HepG2 (cell line): ENCODE measurements around the gene MYO18A. TPM values are rescaled to one million over a fixed set of nuclear protein-coding genes. Genes with fewer than 3 reads are reported as not detected.

Experiments
- ATAC-seq: fragments of 200-7000 bp; cut with Tn5 transposase; 3 replicates; pipeline ENCODE4 v1.9.1; 2020; ENCODE audit warnings: mild to moderate bottlenecking, moderate library complexity
- BruUV-seq: library from RNA; stranded (reverse); fragments of 400-500 nt; replicated peaks from 2 replicates; lab custom pipeline; 2021; lab: Mats Ljungman, UMichigan
- CTCF ChIA-PET: fragments of 300-600 bp; formaldehyde crosslinking; extraction: SDS; loops from one replicate; lab custom pipeline; 2021; ENCODE audit warnings: low total read pairs, inconsistent platforms, low intra/inter-chr PET ratio; lab: Yijun Ruan, JAX
- POLR2A ChIA-PET: fragments of 350-600 bp; sonication (Branson Sonifier 250); formaldehyde crosslinking; loops from one replicate; lab custom pipeline; 2020; ENCODE audit warnings: antibody characterized with exemption, inconsistent platforms; lab: Yijun Ruan, JAX
- DNase-seq: peaks from one replicate; pipeline ENCODE4 v3.0.0-alpha.2; 2015; ENCODE audit warnings: low spot score
- FAIRE-seq: peaks from 3 replicates; lab custom pipeline; 2011; peaks lifted over from hg19 to GRCh38; lab: Jason Lieb, UNC
- H2AFZ ChIP-seq: one replicate; pipeline ENCODE4 v1.6.1; 2011; ENCODE audit warnings: low read length, inconsistent platforms
- H3K27ac ChIP-seq: fragments of 300-600 bp; 3 replicates; pipeline ENCODE4 v1.8.0; 2011; ENCODE audit warnings: mixed run types, mild to moderate bottlenecking, mixed read lengths, low read length, inconsistent platforms; ENCODE audit not compliant: insufficient read depth; ENCODE audit errors: extremely low read length
- H3K27me3 ChIP-seq, 2 experiments: fragments of 200-600 bp in 1 of 2; 2 replicates in 1 of 2; 3 replicates in 1 of 2; pipeline versions ENCODE4 v1.6.0 to v1.8.0; 2011; ENCODE audit warnings: low read length in 2 of 2, mild to moderate bottlenecking in 2 of 2, moderate library complexity in 2 of 2, inconsistent platforms in 1 of 2; ENCODE audit not compliant: insufficient read depth in 2 of 2, control insufficient read depth in 1 of 2
- H3K36me3 ChIP-seq, 2 experiments: fragments of 200-600 bp in 1 of 2; replicated peaks in 1 of 2; 2 replicates in 1 of 2; 3 replicates in 1 of 2; pipeline versions ENCODE4 v1.5.1 to v1.8.0; 2011; ENCODE audit warnings: low read length in 2 of 2, inconsistent platforms in 1 of 2; ENCODE audit not compliant: insufficient read depth in 2 of 2, control insufficient read depth in 1 of 2
- H3K4me1 ChIP-seq: 2 replicates; pipeline ENCODE4 v1.5.1; 2012; ENCODE audit warnings: low read length, inconsistent platforms; ENCODE audit not compliant: insufficient read depth
- H3K4me2 ChIP-seq: 2 replicates; pipeline ENCODE4 v1.6.0; 2011; ENCODE audit warnings: low read depth, low read length, inconsistent platforms
- H3K4me3 ChIP-seq, 3 experiments: fragments of 200-600 bp in 1 of 3; sonication (generic), shearing (Covaris generic) in 1 of 3; replicated peaks in 1 of 3; 2 replicates each; pipeline ENCODE4 v1.5.1; 2011 to 2016; ENCODE audit warnings: low read length in 3 of 3, inconsistent platforms in 2 of 3, low read depth in 2 of 3, mild to moderate bottlenecking in 2 of 3, control low read depth in 1 of 3, mixed read lengths in 1 of 3; ENCODE audit not compliant: insufficient read depth in 1 of 3
- H3K79me2 ChIP-seq: one replicate; pipeline ENCODE4 v1.6.1; 2011; ENCODE audit warnings: low read length, inconsistent platforms; ENCODE audit not compliant: insufficient read depth
- H3K9ac ChIP-seq: 2 replicates; pipeline ENCODE4 v1.6.0; 2011; ENCODE audit warnings: mild to moderate bottlenecking, low read depth, low read length, inconsistent platforms; ENCODE audit not compliant: insufficient read depth
- H3K9me3 ChIP-seq: 2 replicates; pipeline ENCODE4 v1.5.1; 2012; ENCODE audit warnings: mild to moderate bottlenecking, low read length
- H4K20me1 ChIP-seq: 2 replicates; pipeline ENCODE4 v1.6.0; 2011; ENCODE audit warnings: inconsistent platforms, mild to moderate bottlenecking, low read length, moderate library complexity; ENCODE audit not compliant: insufficient read depth
- AHR ChIP-seq: IDR thresholded peaks from 2 replicates; pipeline ENCODE4 v1.6.1; 2018; ENCODE audit warnings: missing genetic modification reagents, missing compliant biosample characterization
- DNMT1 ChIP-seq: sonication (generic); formaldehyde crosslinking; IDR thresholded peaks from 2 replicates; pipeline ENCODE4 v1.5.1; 2020; ENCODE audit warnings: mild to moderate bottlenecking, missing genetic modification reagents
- GABPB1 ChIP-seq: IDR thresholded peaks from 2 replicates; pipeline ENCODE4 v1.6.1; 2016; ENCODE audit warnings: mild to moderate bottlenecking, missing genetic modification reagents, moderate library complexity, missing compliant biosample characterization
- KDM4B ChIP-seq: sonication (generic); formaldehyde crosslinking; IDR thresholded peaks from 2 replicates; pipeline ENCODE4 v1.4.0; 2020; ENCODE audit warnings: missing genetic modification reagents
- NKX3-1 ChIP-seq: sonication (generic); formaldehyde crosslinking; IDR thresholded peaks from 2 replicates; pipeline ENCODE4 v1.5.0; 2020; ENCODE audit warnings: missing genetic modification reagents
- REL ChIP-seq: sonication (generic); formaldehyde crosslinking; conservative IDR thresholded peaks from 2 replicates; pipeline ENCODE4 v1.8.0; 2022; ENCODE audit warnings: mild to moderate bottlenecking, missing genetic modification reagents, moderate library complexity
- SNRNP70 ChIP-seq: fragments of 200-400 bp; formaldehyde crosslinking; IDR thresholded peaks from 2 replicates; pipeline ENCODE4 v1.6.1; 2017; ENCODE audit warnings: mild to moderate bottlenecking, low read depth, low read length, moderate library complexity
- ZNF468 ChIP-seq: sonication (generic); formaldehyde crosslinking; IDR thresholded peaks from 2 replicates; pipeline ENCODE4 v1.8.0; 2022; ENCODE audit warnings: mild to moderate bottlenecking, moderate library complexity, missing genetic modification reagents
- WGBS: methylation state at CpG from one replicate; pipeline ENCODE4 v1.1.6; 2017; ENCODE audit warnings: low lambda C conversion rate; 5-methylcytosine and 5-hydroxymethylcytosine counted together
- in situ Hi-C: cut with HindIII; loops from 2 replicates; pipeline ENCODE4 v1.10.0; 2017; ENCODE audit warnings: low pct_unique_long_range_greater_than_20kb; ENCODE audit not compliant: extremely low pct_ligation_motif_present
- intact Hi-C: fragments of 100-400 bp; cut with micrococcal nuclease; formaldehyde crosslinking; loops from one replicate; pipeline ENCODE4 v1.10.0; 2022; ENCODE audit not compliant: unreplicated experiment
- polyA plus RNA-seq, 8 experiments: library from polyadenylated mRNA; depleted of rRNA in 3 of 8; stranded (reverse) in 7 of 8; unstranded in 1 of 8; fragments of >200 nt; fragmentation: Illumina TruSeq in 4 of 8; extraction: Trizol in 4 of 8; gene quantifications; 2 replicates each; pipeline versions ENCODE4 v1.2.1 to v1.2.3, GENCODE V29; 2011 to 2016; ENCODE audit warnings: low read depth in 4 of 8, missing spikeins in 1 of 8, mixed read lengths in 1 of 8; ENCODE audit not compliant: insufficient read depth in 1 of 8
- total RNA-seq, 5 experiments: library from RNA; depleted of rRNA; stranded (reverse); fragments of >200 nt; fragmentation: Illumina TruSeq; extraction: Trizol; gene quantifications; 2 replicates each; pipeline ENCODE4 v1.2.3, GENCODE V29; 2016; ENCODE audit warnings: low read depth in 1 of 5
- TF ChIP-seq, protein P1 (sequence below): sonication (generic); formaldehyde crosslinking; IDR thresholded peaks from 2 replicates; pipeline ENCODE4 v1.4.0; 2020; ENCODE audit warnings: missing genetic modification reagents
- TF ChIP-seq, protein P2 (sequence below): sonication (generic); formaldehyde crosslinking; conservative IDR thresholded peaks from 2 replicates; pipeline ENCODE4 v1.4.0; 2020; ENCODE audit warnings: missing genetic modification reagents
- TF ChIP-seq, protein P3 (sequence below): IDR thresholded peaks from 2 replicates; pipeline ENCODE4 v1.6.1; 2018; ENCODE audit warnings: missing genetic modification reagents, mild to moderate bottlenecking, missing compliant biosample characterization

The MYO18A gene
- total and polyA plus RNA-seq, 2 of the 13 experiments (the other 11 are each of a cell fraction or from before 2014, with no cell fraction given) = 16.8 to 24.8 TPM

GRCh38 chr17:29115435-29115834 is 64.8 kb downstream of the MYO18A start (continued):
- TF ChIP-seq, protein P1, sequence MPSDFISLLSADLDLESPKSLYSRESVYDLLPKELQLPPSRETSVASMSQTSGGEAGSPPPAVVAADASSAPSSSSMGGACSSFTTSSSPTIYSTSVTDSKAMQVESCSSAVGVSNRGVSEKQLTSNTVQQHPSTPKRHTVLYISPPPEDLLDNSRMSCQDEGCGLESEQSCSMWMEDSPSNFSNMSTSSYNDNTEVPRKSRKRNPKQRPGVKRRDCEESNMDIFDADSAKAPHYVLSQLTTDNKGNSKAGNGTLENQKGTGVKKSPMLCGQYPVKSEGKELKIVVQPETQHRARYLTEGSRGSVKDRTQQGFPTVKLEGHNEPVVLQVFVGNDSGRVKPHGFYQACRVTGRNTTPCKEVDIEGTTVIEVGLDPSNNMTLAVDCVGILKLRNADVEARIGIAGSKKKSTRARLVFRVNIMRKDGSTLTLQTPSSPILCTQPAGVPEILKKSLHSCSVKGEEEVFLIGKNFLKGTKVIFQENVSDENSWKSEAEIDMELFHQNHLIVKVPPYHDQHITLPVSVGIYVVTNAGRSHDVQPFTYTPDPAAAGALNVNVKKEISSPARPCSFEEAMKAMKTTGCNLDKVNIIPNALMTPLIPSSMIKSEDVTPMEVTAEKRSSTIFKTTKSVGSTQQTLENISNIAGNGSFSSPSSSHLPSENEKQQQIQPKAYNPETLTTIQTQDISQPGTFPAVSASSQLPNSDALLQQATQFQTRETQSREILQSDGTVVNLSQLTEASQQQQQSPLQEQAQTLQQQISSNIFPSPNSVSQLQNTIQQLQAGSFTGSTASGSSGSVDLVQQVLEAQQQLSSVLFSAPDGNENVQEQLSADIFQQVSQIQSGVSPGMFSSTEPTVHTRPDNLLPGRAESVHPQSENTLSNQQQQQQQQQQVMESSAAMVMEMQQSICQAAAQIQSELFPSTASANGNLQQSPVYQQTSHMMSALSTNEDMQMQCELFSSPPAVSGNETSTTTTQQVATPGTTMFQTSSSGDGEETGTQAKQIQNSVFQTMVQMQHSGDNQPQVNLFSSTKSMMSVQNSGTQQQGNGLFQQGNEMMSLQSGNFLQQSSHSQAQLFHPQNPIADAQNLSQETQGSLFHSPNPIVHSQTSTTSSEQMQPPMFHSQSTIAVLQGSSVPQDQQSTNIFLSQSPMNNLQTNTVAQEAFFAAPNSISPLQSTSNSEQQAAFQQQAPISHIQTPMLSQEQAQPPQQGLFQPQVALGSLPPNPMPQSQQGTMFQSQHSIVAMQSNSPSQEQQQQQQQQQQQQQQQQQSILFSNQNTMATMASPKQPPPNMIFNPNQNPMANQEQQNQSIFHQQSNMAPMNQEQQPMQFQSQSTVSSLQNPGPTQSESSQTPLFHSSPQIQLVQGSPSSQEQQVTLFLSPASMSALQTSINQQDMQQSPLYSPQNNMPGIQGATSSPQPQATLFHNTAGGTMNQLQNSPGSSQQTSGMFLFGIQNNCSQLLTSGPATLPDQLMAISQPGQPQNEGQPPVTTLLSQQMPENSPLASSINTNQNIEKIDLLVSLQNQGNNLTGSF (CRISPR knock-in tag) = no peak
- TF ChIP-seq REL (CRISPR knock-in tag) (no peak), DNMT1 (CRISPR knock-in tag) (no peak), KDM4B (CRISPR knock-in tag) (no peak)
- TF ChIP-seq, all 625 proteins: peak for 0

DNA sequence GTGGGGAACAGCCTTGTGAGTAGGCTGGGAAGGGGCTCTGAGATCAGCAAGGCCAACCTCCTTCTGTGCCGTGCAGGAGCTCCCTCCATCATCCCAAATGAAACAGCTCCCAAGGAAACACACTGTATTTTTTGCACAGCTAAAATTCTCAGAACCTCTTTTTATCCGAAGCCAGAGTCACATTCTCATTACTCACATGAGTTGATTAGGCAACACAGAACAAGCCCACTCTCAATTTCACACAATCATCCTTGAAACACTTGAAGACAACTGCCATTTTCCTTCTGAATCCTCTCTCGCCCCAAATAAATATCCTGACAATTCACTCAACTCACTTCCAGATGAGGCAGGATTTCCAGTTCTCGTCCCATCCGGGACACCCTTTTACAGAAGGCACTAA is 66.1 kb downstream of the MYO18A start:
- DNase-seq (no peak), FAIRE-seq (no peak), ATAC-seq (no peak)
- ChIA-PET CTCF (no interaction called here), POLR2A (no interaction called here)
- H3K4me3 ChIP-seq = no peak overlapping the region
- no peaks in the 10 kb centered on the region for H3K79me2 ChIP-seq
- H3K4me1 ChIP-seq = 0 out of 2 replicates have a peak, but pooled peaks cover 1% of the 10 kb centered on the region
- no peak overlapping the region for H3K9ac ChIP-seq
- no TSS peak for BruUV-seq
- no peak overlapping the region for H3K27ac ChIP-seq
- intact Hi-C loops (no loop called here), in situ Hi-C loops (loop anchor here (25.0 kb wide), 1 partner anchor 377 kb away; the partner anchor contains the start of genes NEK8, TLCD1 and TRAF4)
- no peak overlapping the region for H2AFZ ChIP-seq
- H3K9me3 ChIP-seq = no peaks in the 10 kb centered on the region
- TF ChIP-seq ZNF468 (CRISPR knock-in tag) (no peak), GABPB1 (no peak), AHR (CRISPR knock-in tag) (no peak), SNRNP70 (no peak), NKX3-1 (CRISPR knock-in tag) (no peak)
- TF ChIP-seq, protein P2, sequence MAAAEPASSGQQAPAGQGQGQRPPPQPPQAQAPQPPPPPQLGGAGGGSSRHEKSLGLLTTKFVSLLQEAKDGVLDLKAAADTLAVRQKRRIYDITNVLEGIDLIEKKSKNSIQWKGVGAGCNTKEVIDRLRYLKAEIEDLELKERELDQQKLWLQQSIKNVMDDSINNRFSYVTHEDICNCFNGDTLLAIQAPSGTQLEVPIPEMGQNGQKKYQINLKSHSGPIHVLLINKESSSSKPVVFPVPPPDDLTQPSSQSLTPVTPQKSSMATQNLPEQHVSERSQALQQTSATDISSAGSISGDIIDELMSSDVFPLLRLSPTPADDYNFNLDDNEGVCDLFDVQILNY (CRISPR knock-in tag) = no peak
- TF ChIP-seq, protein P3, sequence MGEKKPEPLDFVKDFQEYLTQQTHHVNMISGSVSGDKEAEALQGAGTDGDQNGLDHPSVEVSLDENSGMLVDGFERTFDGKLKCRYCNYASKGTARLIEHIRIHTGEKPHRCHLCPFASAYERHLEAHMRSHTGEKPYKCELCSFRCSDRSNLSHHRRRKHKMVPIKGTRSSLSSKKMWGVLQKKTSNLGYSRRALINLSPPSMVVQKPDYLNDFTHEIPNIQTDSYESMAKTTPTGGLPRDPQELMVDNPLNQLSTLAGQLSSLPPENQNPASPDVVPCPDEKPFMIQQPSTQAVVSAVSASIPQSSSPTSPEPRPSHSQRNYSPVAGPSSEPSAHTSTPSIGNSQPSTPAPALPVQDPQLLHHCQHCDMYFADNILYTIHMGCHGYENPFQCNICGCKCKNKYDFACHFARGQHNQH (CRISPR knock-in tag) = no peak
- whole genome bisulfite sequencing = 98% methylated on average over 5 of the region's 5 CpGs
- H3K27me3 ChIP-seq = no peaks in the 10 kb centered on the region
- H3K4me2 ChIP-seq = no peak overlapping the region
- H4K20me1 ChIP-seq = peaks cover 6% of the 10 kb centered on the region; the same call in 1 of the 2 replicates
- peaks cover 52 to 74% of the 10 kb centered on the region in 2 experiments for H3K36me3 ChIP-seq
